ENCODE data around the gene HSP90AA1.

DNA sequence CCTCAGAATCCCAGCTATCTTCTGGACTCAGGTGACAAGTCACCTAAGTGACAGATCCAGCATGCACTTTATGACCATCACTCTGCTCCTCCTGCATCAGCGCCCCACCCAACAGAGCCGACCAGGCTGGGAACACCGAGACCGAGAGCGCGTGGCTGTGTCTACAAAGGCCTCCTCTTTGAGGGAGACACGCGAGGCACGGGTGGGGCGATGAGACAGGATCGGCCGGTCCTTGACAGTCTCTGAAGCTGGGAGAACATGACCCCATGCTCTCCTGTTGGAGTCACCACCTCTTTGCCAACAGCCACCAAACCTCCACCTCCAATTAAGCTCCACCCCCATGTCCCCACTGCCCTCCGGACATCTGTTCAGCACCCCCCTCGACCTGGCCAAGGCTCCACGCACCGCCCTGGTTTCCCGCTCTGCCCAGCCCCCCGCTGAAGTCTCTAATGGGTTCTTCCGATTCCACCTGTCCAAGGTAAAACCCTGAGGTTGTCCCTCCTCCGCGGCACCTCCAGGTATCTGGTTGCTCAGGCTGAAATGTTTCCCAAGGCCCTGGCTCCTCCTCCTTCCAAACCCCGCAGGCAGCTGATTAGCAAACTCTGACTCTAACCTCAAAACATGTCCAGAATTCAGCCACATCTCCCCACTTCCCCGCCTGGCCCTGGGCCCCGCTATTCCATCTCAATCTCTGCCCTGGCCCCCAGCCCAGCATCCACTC is 31.5 kb downstream of the HSP90AA1 start:
- TF ChIP-seq, protein P1, sequence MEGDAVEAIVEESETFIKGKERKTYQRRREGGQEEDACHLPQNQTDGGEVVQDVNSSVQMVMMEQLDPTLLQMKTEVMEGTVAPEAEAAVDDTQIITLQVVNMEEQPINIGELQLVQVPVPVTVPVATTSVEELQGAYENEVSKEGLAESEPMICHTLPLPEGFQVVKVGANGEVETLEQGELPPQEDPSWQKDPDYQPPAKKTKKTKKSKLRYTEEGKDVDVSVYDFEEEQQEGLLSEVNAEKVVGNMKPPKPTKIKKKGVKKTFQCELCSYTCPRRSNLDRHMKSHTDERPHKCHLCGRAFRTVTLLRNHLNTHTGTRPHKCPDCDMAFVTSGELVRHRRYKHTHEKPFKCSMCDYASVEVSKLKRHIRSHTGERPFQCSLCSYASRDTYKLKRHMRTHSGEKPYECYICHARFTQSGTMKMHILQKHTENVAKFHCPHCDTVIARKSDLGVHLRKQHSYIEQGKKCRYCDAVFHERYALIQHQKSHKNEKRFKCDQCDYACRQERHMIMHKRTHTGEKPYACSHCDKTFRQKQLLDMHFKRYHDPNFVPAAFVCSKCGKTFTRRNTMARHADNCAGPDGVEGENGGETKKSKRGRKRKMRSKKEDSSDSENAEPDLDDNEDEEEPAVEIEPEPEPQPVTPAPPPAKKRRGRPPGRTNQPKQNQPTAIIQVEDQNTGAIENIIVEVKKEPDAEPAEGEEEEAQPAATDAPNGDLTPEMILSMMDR (conservative IDR thresholded peaks at IDR 0.05; ENCODE audit: low read depth, low read length): no peak
- TF ChIP-seq EZH2 (IDR thresholded peaks at IDR 0.05; ENCODE audit: borderline replicate concordance, low read depth, low read length, poor library complexity, severe bottlenecking): no peak
